Measurements from ENCODE around the gene SENP1.
A peak's percentile ranks its signal among the peaks of the same experiment; 100 is the strongest.

Gene SENP1

DNA sequence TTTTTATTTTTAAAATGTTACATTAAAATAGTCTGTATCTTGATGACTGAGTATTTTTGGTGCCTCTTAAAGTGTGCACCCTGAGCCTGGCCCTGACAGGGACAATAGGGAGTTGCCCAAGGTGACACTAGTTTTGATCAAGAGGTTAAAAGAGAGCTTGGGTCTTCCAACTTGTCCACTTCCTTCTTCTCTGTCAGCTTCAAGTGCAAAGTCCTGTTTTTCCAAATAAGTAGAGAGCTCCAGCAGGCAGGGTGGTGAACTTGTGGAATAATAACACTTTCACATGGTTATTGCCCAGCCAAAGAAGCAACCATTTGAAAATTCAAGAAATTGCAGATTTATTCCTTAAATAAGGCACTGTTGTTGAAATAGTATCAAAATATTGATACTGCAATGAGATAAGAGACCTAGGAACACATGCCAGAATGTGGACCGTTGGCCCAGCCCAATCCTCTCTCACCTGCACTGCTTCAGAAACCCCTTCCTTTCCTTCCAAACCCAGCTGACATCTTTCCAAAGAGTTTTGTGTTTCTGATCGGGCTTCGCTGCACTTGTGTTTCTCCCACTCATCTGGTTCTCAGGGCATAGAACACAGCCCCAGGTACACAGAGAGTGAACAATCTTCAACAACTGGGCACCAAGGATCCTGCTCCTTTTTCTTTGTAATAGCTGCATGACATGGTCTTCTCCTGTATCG is 87.8 kb downstream of the SENP1 start:
- DNase-seq (ENCODE audit: low spot score): no peak

DNA sequence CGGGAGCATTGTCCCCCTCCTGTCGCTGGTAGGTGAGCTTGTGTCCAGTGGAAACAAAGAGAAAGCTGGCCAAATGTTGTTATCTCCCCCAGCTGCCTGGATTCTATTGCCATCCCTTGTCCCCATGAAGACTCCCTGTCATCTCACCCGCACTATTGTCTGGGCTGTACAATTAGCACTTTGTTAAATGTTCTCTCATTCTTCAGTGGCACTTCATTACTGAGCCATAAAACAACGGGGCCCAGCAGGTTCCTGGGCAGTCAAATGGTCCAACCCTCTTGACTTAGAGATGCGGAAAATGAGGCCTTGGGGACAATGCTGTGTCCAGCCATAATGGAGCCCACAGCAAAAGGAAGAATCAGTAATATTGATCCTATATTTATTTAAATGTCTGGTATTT is 88.4 kb downstream of the SENP1 start:
- DNase-seq (ENCODE audit: low spot score): no peak

- DNase-seq (ENCODE audit: low spot score): no peak
Observed at GRCh38 chr12:48016373-48017020, 89.4 kb downstream of the SENP1 start.

GRCh38 chr12:48015954-48016353 is 89.9 kb downstream of the SENP1 start:
- DNase-seq (ENCODE audit: low spot score): no peak

GRCh38 chr12:48015129-48015528 is 90.8 kb downstream of the SENP1 start:
- DNase-seq (ENCODE audit: low spot score): no peak

DNA sequence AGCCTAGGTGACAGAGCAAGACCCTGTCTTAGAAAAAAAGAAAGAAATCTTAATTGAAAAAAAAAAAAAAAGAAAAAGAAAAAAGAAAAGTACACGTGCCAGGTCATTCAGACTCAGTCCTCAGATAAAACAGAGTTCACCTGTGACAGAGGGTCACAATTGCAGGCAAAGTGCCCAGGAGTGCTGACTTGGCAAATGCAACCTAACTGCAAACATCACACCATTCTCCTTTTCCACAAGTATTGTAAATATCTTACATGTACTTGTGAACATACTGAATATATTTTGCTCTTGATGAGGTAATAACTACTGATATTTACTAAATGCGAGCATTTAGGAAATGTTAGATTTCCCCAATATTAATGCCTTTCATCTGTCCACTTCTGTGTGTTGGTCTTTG is 92.6 kb downstream of the SENP1 start:
- no peak for DNase-seq (ENCODE audit: low spot score)

DNA sequence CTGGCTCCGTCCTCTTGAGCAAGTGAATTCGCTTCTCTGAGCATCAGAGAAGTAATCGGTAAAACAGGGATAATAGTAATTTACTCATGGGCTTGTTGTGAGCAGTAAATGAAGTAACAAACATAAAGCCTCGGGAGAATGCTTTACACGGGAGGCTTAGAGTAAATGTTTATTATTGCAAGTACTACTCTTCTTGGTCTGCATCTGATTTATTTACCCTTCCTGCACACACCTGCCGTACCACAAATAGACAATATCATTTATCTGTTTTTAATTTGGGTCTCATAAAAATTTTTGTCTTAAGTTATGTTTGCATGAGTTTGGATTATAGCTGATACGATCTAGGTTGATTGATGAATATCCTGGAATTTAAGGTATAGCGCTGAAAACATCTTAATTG is 93.8 kb downstream of the SENP1 start:
- DNase-seq (ENCODE audit: low spot score): no peak

GRCh38 chr12:48010366-48010970 is 95.4 kb downstream of the SENP1 start:
- DNase-seq (ENCODE audit: low spot score): no peak

DNA sequence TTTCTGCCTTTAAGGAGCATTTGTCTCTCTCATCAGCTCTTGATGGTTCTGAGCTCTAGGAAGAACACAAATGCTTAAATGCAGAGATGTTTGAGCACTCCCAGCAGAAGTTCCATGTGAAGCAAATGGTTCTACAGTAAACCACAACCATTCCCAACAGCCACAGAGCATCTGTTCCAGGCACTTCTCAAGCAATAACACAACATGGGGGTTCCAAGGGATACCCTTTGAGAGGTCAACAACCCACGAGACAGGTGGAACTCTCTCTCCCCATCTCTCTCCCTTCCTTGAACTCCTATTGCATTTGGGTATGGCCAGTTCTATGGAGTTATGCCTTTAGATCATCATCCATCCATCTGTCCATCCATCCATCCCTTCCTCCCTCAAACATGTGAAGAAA is 96.4 kb downstream of the SENP1 start:
- DNase-seq (ENCODE audit: low spot score): no peak

DNA sequence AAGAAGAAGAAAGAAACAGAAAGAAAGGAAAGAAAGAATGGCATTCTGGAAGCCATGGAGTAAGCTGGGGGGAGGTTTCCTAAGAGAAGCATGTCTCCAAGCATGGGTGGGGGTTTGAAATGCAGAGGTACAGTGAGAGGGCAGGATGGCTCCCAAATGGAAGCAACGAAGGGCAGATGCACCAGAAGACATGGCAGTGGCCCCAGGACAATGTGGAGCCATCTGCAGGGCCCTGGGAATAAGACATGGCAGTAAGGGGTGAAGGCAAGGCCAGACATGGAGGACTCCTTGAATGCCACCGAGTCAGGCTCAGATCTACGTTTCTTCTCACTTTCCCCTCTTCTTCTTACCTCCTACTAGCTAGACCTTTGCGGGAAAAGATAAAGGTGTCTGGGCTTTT is 96.9 kb downstream of the SENP1 start:
- DNase-seq (ENCODE audit: low spot score): no peak

GRCh38 chr12:48008349-48008748 is 97.5 kb downstream of the SENP1 start:
- DNase-seq (ENCODE audit: low spot score): no peak

GRCh38 chr12:48007206-48007605 is 98.7 kb downstream of the SENP1 start:
- DNase-seq (ENCODE audit: low spot score): no peak

DNA sequence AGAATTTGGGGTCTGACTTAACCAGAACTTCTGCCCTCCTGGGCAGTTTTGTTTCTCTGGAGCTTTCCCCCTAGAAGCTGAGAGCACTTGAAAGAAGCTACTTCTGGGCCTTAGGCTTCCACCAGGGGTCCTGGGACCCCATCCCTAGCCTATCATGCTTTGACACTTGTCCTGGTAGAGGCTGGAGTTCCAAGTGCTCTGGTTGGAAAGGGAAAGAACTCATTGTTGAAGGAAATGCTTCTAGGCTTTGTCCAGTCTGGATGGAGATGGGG is 100.2 kb downstream of the SENP1 start:
- DNase-seq (ENCODE audit: low spot score): no peak

- DNase-seq (ENCODE audit: low spot score): no peak
Observed at GRCh38 chr12:48005001-48005749, 100.7 kb downstream of the SENP1 start.

DNA sequence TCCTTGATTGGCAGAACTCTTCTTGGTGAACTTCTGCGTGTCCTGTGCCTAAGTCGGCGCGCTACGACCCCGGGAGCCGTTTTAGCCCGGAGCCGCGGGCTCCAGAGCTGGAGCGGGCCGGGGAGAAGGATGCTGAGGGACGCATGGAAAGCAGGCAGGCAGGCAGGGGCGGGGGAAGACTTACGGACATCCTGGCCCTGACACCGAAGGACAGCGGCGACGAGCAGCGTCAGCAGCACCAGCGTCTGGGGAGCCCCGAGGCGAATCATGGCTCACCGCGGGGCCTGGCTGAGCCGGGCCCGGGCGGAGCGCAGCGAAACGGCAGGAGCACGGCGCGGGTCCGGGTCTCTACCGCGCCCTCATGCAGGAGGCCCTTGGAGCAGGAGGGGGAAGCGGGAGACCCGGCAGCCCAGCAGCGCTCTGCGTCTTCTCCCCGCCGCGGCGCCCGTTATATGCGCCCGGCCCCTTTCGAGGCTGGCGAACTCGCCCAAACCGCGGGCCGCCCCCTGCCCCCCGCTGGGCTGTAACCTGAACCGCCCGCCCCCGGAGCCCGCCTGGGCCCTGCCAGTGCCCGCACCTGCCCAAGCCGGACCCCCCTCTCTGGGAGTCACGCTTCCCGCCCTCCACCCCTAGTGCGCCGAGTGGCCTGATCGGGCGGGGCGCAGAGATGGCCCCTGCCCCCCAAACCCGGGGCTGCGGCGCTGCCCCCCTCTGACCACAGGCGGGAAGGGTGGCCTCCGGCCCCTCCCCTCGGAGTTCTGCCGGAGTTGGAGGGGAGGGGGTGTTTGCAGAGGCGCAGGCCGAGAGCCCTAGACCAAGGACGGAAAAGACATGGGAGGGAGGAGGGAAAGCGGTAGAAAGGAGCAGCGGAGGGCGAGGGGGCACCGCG is 101.6 kb downstream of the SENP1 start, which contains the start of gene COL2A1:
TSS of gene COL2A1 (minus strand) at position 424 of the 889 bp plus-strand sequence. CDS start at position 269, 155 bp downstream.
- DNase-seq (ENCODE audit: low spot score): no peak

DNA sequence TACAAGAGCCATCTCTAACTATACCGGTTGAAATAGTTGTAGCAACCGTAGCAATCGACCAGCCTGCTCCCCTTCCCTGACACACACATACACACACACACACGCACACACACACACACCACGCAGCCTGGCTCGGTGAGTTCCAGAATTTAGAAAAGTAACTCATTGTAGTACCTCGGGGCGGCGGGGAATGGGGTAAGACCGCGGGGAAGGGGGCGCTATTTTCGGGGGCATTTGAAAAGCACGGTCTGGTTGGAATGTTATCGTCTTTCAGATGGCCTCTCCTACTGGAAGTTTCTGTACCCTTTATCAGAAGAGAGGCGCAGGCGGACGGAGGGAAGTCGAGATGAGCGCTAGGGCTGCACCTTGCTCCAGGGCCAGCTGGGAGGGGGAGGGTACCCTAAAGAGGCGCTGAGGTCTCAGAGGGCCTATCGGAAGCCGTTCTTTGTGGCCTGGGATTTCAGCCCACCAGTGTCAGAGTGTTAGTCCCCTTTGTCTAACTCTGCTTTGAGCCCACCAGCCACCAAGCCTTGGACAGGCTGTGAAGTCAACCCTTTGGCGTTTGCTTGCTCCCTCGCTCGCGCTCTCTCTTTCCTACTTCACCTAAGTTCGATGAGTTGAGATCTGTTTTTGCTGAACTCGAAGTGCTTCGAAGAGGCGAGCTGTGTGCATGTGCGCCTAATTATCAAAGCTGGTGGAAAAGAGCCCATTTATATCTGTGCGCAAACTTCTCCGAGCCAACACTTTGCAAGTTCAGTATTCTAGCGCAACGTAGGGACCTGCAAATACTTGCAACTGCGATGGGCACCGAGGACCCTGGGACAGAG is 102.4 kb downstream of the SENP1 start:
- DNase-seq (ENCODE audit: low spot score): no peak

DNA sequence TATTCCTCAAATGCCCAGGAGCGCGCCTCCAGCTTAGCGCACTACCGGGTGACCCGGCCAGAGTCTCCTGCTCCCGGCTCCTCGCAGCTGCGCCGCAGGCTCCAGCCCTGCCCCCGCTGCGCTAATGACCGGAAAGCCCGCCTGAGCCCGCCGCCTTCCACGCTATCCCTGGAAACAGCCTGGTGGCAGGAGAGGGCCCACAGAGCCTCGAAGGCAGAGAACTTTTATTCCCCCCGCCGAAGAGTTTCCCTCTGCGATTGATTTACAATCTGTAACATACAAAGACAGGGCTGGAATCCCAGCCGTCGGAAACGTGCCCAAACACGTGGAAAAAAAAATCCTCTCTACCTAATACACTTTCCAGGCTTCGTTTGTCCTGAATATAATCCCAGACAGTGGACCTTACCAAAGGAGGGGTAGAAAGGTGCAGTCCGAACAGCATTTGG is 103.1 kb downstream of the SENP1 start:
- no peak for DNase-seq (ENCODE audit: low spot score)

- DNase-seq (ENCODE audit: low spot score): no peak
Observed at GRCh38 chr12:48002414-48002730, 103.5 kb downstream of the SENP1 start.

DNA sequence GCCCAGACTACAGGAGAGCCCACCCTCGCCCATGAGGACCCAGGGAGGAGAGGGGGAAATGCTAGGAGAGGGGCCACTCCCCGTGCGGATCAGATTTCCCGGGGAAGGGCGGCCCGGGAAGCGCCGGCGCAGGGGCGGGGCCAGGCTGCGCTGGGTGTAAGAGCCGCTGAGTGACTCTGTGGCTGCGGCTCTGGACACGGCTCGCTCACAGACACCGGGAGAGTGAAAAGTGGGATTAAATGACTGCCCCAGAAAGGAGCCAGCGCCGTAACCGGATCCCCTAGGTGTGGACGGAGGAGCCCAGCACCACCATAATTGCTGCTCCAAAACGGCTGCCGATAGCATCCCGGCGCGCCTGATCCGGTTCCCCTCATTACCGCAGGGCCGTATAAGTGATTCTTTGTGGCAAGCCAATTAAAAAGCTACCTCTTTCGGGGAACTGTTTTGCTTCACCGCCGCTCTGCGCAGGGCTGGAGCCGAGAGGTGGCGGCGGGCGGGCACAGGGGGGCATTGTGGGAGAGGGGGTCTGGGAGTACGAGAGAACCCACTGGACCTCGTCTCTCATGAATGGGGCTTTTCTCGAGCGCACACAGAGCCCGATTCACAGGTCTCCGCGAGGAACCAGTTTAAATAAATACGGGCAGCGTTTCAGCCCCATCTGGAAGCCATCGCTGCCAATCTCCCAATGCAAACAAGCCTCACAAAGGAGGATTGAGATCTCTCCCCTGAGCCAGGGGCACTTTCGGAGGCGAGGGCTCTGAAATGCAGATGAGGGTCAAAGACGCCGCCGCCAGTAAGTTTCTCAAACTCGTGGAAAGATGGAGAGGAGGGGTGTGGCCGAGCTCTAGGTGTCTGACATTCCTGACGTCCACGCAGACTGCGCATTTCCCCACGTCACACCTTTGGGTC is 104.1 kb downstream of the SENP1 start:
- DNase-seq (ENCODE audit: low spot score): peak; percentile 54

DNA sequence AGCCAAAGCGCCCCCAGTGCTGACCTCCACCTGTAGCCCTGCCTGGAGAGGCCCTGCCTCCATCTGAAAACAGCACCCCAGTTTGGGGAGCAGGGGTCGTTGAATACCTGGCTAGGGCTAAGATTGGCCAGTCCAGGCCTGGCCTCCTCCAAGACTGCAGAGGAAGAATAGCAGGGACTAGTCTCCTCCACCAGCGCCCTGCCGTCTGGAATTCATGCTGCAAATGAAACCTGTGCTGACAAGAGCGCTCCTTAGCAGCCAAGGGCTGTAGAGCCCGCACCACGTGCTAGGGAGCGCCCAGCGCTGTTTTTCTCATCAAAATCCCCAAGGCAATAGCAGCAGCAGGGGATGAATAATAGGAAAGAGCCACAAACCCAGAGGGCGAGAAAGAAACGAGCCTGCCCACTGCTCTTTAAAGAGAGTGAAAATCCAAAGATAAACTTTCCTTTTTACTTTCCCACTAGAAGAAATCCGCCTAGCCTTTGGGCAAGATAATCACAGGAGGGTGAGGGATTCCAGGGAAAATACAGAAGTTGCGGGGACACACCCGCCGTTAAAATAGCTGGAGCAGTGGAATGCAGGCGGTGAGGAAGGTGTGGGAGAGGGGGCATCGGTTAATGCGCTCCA is 104.9 kb downstream of the SENP1 start:
- peak; percentile 82 for DNase-seq (ENCODE audit: low spot score)

Measured in COLO829 (cell line).